Measurements from ENCODE around the gene SHE.
A peak's percentile ranks its signal among the peaks of the same experiment; 100 is the strongest.
"Not testable (repeated sequence)": the region's sequence is repeated elsewhere in the genome, so short reads cannot be mapped to it uniquely, and the experiment has no call there.

SHE gene

GRCh38 chr1:154502066-154502743, at the start of gene SHE, which contains the start of gene TDRD10:
TSS of gene SHE (minus strand) at chr1:154502412. CDS start at chr1:154502026, 386 bp downstream.
TSS of gene TDRD10 (plus strand) at chr1:154502219. CDS start at chr1:154506904, 4,685 bp downstream.
- peak in 1 of 2 donors; percentile 8 for DNase-seq

- no peak for DNase-seq
Measured at GRCh38 chr1:154551474-154551873, 49.3 kb upstream of the SHE start.

- no peak for DNase-seq
Measured at GRCh38 chr1:154550657-154551056, 48.4 kb upstream of the SHE start.

- no peak for DNase-seq
Measured at GRCh38 chr1:154550070-154550469, 47.9 kb upstream of the SHE start.

GRCh38 chr1:154549202-154549770, 47.1 kb upstream of the SHE start:
- no peak for DNase-seq

GRCh38 chr1:154548028-154548427, 45.8 kb upstream of the SHE start:
- DNase-seq = no peak

GRCh38 chr1:154547105-154547732, 45.0 kb upstream of the SHE start:
- no peak for DNase-seq

GRCh38 chr1:154546264-154547063, 44.3 kb upstream of the SHE start:
- peak; percentile 39 to 48 for DNase-seq

- no peak for DNase-seq
Measured at GRCh38 chr1:154541231-154541630, 39.0 kb upstream of the SHE start.

GRCh38 chr1:154539486-154540483, 37.6 kb upstream of the SHE start:
- no peak for DNase-seq

GRCh38 chr1:154536570-154536969, 34.4 kb upstream of the SHE start:
- no peak for DNase-seq

- DNase-seq = no peak
Measured at GRCh38 chr1:154533952-154534844, 32.0 kb upstream of the SHE start.

- not testable (repeated sequence) for DNase-seq
Measured at GRCh38 chr1:154531950-154532349, 29.7 kb upstream of the SHE start.

GRCh38 chr1:154529308-154529707, 27.1 kb upstream of the SHE start:
- DNase-seq = no peak

- no peak for DNase-seq
Measured at GRCh38 chr1:154527192-154527591, 25.0 kb upstream of the SHE start.

- no peak for DNase-seq
Measured at GRCh38 chr1:154524881-154525280, 22.7 kb upstream of the SHE start.

- DNase-seq = no peak
Measured at GRCh38 chr1:154521695-154522094, 19.5 kb upstream of the SHE start.

- DNase-seq = no peak
Measured at GRCh38 chr1:154520333-154520732, 18.1 kb upstream of the SHE start.

GRCh38 chr1:154519591-154519991, 17.4 kb upstream of the SHE start:
- DNase-seq = no peak

GRCh38 chr1:154517661-154518060, 15.4 kb upstream of the SHE start:
- DNase-seq = no peak

GRCh38 chr1:154514066-154514553, 11.9 kb upstream of the SHE start:
- no peak for DNase-seq
